IMR-90 (cell line): ENCODE measurements around the gene PITRM1.

ENCODE experiments used
- BHLHE40 ChIP-seq: fragments of 150-350 bp; IDR thresholded peaks from 2 replicates; pipeline ENCODE4 v1.6.1; 2016; ENCODE audit warnings: mild to moderate bottlenecking, low read depth, low read length
- CEBPB ChIP-seq: IDR thresholded peaks from 2 replicates; pipeline ENCODE4 v1.6.1; 2012; ENCODE audit warnings: low read depth, low read length, improper control_type of control experiment
- CTCF ChIP-seq: conservative IDR thresholded peaks from 2 replicates; pipeline ENCODE4 v1.5.1; 2012; ENCODE audit warnings: mild to moderate bottlenecking, low read depth, low read length, improper control_type of control experiment
- FOS ChIP-seq: fragments of 150-350 bp; IDR thresholded peaks from 2 replicates; pipeline ENCODE4 v1.6.1; 2016; ENCODE audit warnings: low read depth, low read length
- MAFK ChIP-seq: IDR thresholded peaks from 2 replicates; pipeline ENCODE4 v1.6.1; 2012; ENCODE audit warnings: low read depth, low read length, improper control_type of control experiment
- MXI1 ChIP-seq: IDR thresholded peaks from 2 replicates; pipeline ENCODE4 v1.6.1; 2012; ENCODE audit warnings: low read depth, mild to moderate bottlenecking, low read length, moderate library complexity, borderline replicate concordance
- NFE2L2 ChIP-seq: fragments of 150-350 bp; IDR thresholded peaks from 2 replicates; pipeline ENCODE4 v1.6.1; 2016; ENCODE audit warnings: low read depth, mild to moderate bottlenecking, low read length
- POLR2A ChIP-seq: IDR thresholded peaks from 2 replicates; pipeline ENCODE4 v1.6.1; 2012; ENCODE audit warnings: mild to moderate bottlenecking, low read depth, low read length
- RAD21 ChIP-seq: IDR thresholded peaks from 2 replicates; pipeline ENCODE4 v1.6.1; 2012; ENCODE audit warnings: low read length, improper control_type of control experiment
- RCOR1 ChIP-seq: IDR thresholded peaks from 2 replicates; pipeline ENCODE4 v1.6.1; 2012; ENCODE audit warnings: mild to moderate bottlenecking, low read length, improper control_type of control experiment; ENCODE audit not compliant: insufficient replicate concordance
- RFX5 ChIP-seq: IDR thresholded peaks from 2 replicates; pipeline ENCODE4 v1.8.0; 2012; ENCODE audit warnings: low read depth, mild to moderate bottlenecking, low read length, moderate library complexity
- SMC3 ChIP-seq: fragments of 150-350 bp; IDR thresholded peaks from 2 replicates; pipeline ENCODE4 v1.6.1; 2016; ENCODE audit warnings: low read depth, mild to moderate bottlenecking, antibody characterized with exemption, low read length, moderate library complexity
- TF ChIP-seq, protein P1 (sequence below): fragments of 150-350 bp; IDR thresholded peaks from 2 replicates; pipeline ENCODE4 v1.6.1; 2017; ENCODE audit warnings: mild to moderate bottlenecking, antibody characterized with exemption, low read length, low read depth

- TF ChIP-seq CTCF (no peak), RFX5 (no peak), RCOR1 (no peak), POLR2A (no peak), CEBPB (peak; percentile 82), NFE2L2 (no peak), BHLHE40 (no peak), SMC3 (no peak), MXI1 (no peak), RAD21 (no peak), FOS (0 out of 2 replicates have a peak, but pooled peaks have one; percentile 21), MAFK (no peak)
- TF ChIP-seq, protein P1, sequence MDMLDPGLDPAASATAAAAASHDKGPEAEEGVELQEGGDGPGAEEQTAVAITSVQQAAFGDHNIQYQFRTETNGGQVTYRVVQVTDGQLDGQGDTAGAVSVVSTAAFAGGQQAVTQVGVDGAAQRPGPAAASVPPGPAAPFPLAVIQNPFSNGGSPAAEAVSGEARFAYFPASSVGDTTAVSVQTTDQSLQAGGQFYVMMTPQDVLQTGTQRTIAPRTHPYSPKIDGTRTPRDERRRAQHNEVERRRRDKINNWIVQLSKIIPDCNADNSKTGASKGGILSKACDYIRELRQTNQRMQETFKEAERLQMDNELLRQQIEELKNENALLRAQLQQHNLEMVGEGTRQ = no peak
Measured at GRCh38 chr10:3217301-3217700, 44.7 kb upstream of the PITRM1 start.
